AG04449 (cell line): Measurements from ENCODE around the gene ZNF385B.

ENCODE experiments used
- CTCF ChIA-PET: fragments of 350-600 bp; formaldehyde crosslinking; extraction: SDS; loops from one replicate; lab custom pipeline; 2021; ENCODE audit warnings: antibody characterized with exemption; lab: Yijun Ruan, JAX
- POLR2A ChIA-PET: fragments of 400-600, 350-600 bp; formaldehyde crosslinking; extraction: SDS; loops from one replicate; lab custom pipeline; 2020; ENCODE audit warnings: antibody characterized with exemption, inconsistent platforms; lab: Yijun Ruan, JAX
- DNase-seq: peaks from one replicate; pipeline ENCODE4 v3.0.0-alpha.2; 2010; ENCODE audit warnings: low read depth, low spot score
- H3K4me3 ChIP-seq: 2 replicates; pipeline ENCODE4 v1.5.1; 2011; ENCODE audit warnings: low read depth, mild to moderate bottlenecking, control low read depth, low read length
- TF ChIP-seq, protein P1 (sequence below): IDR thresholded peaks from one replicate; pipeline ENCODE4 v1.5.1; 2011; ENCODE audit warnings: mild to moderate bottlenecking, moderate library complexity, low read length, control low read depth, inconsistent platforms; ENCODE audit not compliant: insufficient read depth; ENCODE audit errors: missing control alignments

The ZNF385B gene

DNA sequence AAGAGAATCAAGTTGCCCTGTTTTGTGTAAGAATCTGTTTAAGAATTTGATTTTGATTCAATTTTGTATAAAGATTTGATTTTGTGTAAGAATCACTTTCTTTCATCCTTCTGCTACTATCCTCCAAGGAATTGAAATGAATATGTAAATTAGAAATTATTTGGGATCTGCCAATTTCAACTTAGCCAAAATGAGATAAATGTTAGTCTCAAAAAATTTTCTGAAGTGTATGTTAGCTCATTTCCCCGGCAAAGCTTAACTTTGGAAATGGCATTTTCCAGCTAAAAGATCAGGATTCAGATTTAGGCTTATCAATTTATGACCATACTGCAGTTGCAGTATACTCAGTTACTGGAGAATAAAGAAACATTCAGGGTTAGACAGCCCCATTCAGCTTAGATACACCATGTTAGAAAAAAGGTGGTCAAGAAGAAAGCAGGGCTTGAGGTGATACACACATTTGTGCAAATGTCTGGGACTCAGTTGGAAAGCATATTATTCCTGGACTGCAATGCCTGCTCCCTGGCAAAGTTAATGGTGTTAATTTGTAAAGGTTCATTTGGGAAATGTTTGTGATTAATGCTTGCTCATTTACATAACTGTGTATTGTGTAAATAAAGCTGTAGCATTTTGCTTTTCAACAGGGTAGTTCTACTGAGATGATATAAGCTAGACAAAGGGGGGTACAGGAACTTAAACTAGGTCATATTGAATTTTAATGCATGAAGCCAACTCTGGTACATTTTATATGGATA, 349.0 kb downstream of the ZNF385B start:
- TF ChIP-seq, protein P1, sequence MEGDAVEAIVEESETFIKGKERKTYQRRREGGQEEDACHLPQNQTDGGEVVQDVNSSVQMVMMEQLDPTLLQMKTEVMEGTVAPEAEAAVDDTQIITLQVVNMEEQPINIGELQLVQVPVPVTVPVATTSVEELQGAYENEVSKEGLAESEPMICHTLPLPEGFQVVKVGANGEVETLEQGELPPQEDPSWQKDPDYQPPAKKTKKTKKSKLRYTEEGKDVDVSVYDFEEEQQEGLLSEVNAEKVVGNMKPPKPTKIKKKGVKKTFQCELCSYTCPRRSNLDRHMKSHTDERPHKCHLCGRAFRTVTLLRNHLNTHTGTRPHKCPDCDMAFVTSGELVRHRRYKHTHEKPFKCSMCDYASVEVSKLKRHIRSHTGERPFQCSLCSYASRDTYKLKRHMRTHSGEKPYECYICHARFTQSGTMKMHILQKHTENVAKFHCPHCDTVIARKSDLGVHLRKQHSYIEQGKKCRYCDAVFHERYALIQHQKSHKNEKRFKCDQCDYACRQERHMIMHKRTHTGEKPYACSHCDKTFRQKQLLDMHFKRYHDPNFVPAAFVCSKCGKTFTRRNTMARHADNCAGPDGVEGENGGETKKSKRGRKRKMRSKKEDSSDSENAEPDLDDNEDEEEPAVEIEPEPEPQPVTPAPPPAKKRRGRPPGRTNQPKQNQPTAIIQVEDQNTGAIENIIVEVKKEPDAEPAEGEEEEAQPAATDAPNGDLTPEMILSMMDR, result no peak
- POLR2A ChIA-PET, result no interaction called here
- H3K4me3 ChIP-seq, result no peak overlapping the region
- CTCF ChIA-PET, result interaction anchor here (1.6 kb wide), 1 partner anchor 16 kb away, joined by 4 read pairs; no protein-coding TSS in a partner anchor
- no peak for DNase-seq

DNA sequence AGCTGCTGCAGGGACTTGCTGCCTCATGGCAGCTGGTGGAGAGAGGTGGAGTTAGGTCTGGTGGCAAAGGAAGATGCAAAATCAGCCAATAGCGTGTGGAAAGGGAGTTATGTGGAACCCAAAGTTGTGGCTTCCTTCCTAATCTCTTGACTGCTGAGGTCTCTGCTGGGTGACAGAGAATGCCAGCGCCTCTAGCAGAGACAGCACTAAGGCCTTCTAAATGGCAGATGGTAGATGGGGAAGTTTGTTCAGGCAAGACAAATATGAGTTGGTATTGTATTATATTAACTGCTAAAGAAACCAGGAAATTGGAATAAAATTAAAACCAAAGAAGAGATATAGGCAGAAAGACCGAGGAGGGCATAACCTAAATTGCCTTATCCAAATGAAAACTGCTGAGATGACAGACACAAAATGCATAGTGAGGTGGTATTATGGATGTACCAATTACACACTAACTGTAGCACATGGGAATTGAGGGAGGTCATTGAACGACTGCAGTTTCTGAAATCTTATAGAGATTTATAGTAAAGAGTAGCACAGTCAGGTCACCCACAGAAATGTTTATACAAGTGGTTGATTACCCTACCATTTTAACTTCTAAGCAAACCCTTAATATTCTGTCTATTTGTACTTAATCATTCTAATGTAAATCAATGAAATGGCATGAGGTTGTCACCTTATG, 350.2 kb downstream of the ZNF385B start:
- H3K4me3 ChIP-seq, result no peak overlapping the region
- TF ChIP-seq, protein P1, result no peak
- no peak for DNase-seq
- CTCF ChIA-PET, result no interaction called here
- POLR2A ChIA-PET, result no interaction called here

DNA sequence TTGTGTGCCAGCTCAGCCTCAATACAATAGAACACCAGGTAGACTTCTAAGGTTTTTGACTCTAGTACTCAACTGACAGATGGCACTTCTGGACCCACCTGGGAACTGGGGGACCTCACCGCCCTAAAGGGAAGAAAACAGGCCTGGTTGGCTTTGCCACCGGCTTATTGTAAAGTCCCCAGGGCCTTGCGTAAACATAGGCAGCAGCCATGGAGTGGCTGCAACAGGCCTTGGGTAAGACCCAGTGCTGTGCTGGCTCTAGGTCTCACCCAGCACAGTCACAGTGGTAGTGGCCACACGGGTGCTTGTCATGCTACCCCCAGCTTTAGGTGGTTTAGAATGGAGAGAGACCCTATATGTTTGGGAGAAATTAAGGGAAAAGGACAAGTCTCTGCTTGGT, 366.1 kb downstream of the ZNF385B start:
- CTCF ChIA-PET, result no interaction called here

DNA sequence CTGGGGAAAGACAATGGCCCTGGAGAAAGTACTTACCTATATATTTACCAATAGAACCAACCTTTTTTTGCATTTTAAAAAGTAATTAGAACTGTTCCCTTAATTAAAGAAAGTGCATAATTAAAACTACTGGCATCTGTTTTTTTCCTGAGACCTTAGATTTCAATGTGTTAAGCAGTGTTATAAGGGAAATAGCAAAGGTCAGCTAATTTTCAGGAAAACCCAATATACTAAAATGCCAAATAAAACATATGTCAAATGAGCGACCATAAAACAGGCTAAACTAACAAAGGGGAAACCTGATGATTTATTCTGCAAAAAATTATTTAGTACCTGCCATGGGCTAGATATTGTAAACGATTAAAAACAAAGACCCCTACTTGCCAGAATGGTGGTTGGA, 372.8 kb downstream of the ZNF385B start:
- TF ChIP-seq, protein P1, result no peak
- CTCF ChIA-PET, result no interaction called here
- POLR2A ChIA-PET, result no interaction called here
- H3K4me3 ChIP-seq, result no peak overlapping the region
- no peak for DNase-seq

More for the DNA sequence above, 366.1 kb downstream of the ZNF385B start:
- no peak overlapping the region for H3K4me3 ChIP-seq
- DNase-seq, result no peak
- TF ChIP-seq, protein P1, result no peak
- POLR2A ChIA-PET, result no interaction called here

DNA sequence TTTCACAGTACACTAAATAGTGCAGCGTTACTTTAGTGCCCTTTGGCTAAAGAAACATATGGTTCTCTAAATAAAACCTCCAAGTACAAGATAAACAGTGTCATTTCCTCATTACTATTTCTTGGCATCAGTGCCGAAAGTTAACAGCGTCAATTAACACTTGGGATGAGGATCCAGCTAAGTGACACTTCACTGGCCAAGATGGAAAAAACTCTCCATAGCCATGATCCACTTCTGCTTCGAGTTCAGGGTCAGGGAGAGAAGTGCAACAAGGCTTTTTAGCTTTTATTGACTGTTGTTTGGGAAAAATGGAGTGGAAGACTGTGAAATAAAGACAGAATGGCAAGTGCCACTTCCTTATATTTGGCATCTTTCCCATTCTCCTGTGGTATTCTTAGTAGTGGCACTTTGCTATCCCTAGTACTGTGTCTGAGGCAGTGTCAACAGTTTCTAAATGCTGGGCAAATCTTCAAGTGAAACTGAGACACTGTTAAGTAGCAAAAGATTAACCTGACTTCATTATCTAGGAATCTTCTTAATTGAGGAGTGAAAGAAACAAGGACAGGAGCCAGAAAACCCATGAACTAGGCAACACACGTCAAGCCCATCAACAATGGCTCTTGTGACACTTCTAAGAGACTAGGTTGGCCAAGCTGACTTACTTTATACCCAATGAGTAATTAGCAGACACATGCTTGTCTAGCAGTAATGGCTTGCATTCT, 374.2 kb downstream of the ZNF385B start:
- POLR2A ChIA-PET, result no interaction called here
- CTCF ChIA-PET, result no interaction called here
- TF ChIP-seq, protein P1, result no peak
- no peak overlapping the region for H3K4me3 ChIP-seq
- no peak for DNase-seq

DNA sequence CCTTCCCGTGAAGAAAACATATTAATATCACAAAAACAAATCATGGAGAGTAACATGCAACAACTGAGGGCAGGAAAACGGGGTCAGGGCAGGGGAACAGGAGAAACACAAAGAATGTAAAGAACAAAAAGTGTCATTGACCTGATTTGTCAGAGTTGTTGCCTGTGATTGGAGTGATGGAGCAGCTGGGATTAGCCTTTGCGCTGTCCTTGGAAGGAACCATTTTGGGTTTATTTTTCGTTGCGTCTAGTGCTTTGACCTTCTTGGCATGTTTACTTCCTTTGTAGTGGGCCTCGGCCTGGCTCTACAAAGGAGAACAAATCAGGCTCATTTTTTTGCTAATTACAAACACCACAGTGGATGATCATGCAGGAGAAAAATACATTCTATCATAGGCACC, 378.3 kb downstream of the ZNF385B start:
- CTCF ChIA-PET, result no interaction called here
- TF ChIP-seq, protein P1, result no peak
- POLR2A ChIA-PET, result no interaction called here
- no peak overlapping the region for H3K4me3 ChIP-seq
- no peak for DNase-seq
